Panc1 (cell line): ENCODE results near the gene UGT8.

ENCODE experiments used
- CTCF ChIP-seq: fragments of 450-650 bp; IDR thresholded peaks from 2 replicates; pipeline ENCODE4 v1.5.1; 2017; ENCODE audit warnings: mild to moderate bottlenecking
- POLR2AphosphoS5 ChIP-seq: IDR thresholded peaks from 2 replicates; pipeline ENCODE4 v1.6.1; 2012; ENCODE audit warnings: mild to moderate bottlenecking, low read depth, low read length, moderate library complexity

GRCh38 chr4:114654592-114654991 lies 56.0 kb downstream of the UGT8 start:
- no peak for TF ChIP-seq CTCF
- no peak for TF ChIP-seq POLR2AphosphoS5
